Measurements from ENCODE around the gene SCARF1.

Gene SCARF1

DNA sequence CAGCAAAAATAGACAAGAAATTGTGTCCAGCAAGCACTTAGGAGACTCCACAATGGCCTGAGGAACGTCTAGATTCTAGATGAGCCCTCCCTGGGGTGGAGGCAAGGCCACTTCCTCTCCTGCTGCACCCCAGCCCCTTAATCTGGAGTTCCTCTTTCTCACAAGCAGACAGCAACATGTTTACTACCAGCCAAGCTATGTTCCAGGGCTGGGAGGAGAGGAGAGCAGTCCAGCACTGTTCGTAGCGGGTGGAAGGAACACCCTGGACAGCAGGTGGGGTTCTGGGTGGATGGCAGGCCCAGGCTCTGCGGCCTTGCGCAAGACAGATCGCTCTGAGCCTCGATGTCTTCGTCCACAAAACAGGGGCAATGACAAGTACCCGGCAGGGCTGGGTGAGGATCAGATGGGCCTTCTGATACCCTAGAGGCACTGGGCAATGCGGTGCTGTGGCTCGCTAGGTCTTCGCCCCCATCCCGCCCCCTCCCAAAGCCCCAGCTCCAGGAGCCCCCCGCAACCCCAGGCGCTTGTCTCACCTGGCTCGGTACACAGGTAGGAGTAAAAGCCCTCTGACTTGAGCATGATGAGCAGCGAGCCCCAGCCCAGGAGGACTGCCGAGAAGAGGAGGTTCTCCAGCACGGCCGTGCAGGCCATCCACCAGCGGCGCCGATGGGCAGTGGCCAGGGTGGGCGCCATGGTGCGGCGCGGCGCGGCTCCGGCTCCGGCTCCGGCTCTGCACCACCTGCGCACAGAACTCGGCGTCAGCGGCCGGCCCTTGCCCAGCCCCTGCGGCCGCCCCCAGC lies 18.1 kb downstream of the SCARF1 start:
- no peak for DNase-seq

GRCh38 chr17:1626333-1626732 lies 19.2 kb downstream of the SCARF1 start:
- no peak for DNase-seq

GRCh38 chr17:1625581-1625980 lies 20.0 kb downstream of the SCARF1 start:
- DNase-seq: no peak

GRCh38 chr17:1625053-1625452 lies 20.5 kb downstream of the SCARF1 start:
- DNase-seq: no peak

GRCh38 chr17:1624650-1625049 lies 20.9 kb downstream of the SCARF1 start:
- no peak for DNase-seq

DNA sequence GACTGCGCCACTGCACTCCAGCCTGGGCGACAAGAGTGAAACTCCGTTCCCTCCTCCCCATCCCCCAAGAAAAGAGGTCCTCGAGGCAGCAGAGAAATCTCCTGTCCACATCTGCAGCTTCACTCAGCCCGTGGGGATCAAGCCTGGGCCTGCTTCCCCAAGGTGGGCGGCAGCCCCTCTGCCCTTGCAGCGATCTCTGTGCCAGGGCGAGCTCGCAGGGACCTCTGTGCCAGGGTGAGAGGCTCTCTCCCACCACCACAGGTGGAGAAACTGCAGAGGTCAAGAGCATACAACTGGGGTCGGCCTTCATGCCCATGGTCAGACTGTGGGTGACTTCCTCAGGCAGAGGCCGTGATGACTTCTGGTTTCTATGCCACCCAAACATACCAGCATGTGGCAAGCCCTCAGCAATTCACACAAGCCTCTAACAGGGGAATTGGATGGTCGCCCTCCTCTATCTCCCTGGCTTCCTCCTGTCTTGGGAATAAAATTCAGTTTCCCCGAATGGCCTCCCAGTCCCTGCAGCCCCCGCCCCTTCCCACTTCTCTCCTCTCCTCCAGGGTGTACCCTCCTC lies 22.4 kb downstream of the SCARF1 start:
- DNase-seq: no peak

DNA sequence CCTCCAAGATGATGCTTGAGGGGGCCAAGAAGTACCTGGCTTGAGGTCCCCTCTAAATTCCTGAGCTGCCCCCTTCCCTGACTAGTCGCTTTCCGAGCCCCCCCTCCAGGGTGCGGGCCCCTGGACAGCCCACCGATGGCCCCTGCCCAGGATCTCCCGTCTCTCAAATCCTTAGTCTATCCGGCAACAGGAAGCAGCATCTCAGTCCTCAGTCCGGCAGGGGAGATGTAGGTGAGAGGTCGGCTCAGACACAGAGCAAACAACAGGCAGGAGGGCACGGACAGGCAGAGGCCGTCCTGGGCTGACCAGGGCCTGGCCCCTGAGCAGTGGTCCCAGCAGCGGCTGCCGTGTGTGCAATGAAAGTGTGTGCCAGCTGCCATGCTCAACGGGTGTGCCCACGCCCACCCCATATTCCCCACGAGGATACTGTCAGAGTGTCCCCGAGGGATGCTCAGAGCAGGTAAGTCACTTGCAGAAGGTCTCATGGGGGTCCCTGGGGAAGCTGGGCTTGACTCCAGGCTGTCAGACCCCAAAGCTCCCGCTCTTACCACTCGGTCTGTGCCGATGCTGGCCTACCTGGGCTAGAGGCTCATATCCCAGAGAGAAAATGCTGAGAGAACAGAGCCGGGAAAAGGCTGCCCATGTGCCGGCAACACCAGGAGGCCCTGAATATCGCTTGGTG lies 24.1 kb downstream of the SCARF1 start:
- no peak for DNase-seq

DNA sequence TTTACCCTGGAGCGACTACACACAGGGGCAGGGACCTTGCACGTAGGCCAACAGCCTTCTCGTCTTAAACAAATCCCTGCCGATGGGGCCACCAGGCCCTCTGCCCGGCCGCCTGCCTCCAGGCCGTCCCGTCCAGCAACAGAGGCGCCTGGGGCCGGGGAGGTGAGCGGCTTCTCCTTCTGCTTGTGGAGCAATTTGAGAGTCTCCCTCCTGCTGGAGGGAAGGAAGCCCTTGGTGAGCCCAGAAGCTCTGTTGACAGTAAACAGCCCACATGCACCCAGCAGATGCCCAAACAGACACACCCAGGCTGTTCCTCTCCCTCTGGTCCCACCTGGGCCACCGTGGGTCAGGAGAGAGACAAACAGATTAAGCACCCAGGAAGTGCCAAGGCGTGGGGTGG lies 25.0 kb downstream of the SCARF1 start:
- no peak for DNase-seq

DNA sequence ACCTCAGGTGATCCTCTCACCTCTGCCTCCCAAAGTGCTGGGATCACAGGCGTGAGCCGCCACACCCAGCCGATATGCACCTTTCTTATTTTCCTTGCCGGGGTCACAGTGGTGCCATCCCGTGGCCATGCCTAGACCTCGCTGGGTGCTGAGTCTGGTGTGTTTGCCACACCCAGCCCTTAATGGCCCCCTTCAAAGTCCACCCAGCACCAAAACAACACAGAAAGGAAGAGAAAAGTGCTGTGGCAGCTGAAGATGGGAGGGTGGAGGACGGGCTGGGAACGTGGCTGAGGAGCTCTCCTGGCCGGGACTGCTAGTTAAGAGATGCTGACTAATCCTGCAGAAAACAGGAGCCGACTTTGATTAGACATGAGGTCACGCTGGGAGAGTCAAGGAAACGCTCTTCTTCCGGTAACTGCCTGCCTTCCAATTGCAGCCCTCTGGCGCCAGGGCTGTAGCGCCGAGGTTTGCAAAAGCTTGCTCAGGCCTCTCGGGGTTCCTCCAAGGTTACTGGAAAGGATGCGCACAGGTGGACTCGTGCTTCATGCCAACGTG lies 27.8 kb downstream of the SCARF1 start:
- DNase-seq: no peak

GRCh38 chr17:1616101-1616500 lies 29.4 kb downstream of the SCARF1 start:
- DNase-seq: no peak

DNA sequence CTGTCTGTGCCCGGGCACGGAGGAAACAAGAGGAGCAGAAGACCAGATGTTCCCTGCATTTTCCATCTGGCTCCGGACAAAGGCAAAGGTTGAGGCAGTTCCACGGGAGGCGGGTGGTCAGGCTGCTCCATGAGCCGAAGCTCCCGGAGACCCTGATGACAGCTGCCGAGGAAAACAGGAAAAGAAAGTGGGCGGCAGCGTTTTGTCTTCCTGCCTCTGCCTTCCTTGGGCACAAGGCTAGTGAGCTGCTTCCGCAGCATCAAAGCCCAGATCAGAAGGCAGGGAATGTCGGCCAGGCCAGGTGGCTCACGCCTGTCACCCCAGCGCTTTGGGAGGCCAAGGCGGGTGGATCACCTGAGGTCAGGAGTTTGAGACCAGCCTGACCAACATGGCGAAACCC lies 33.1 kb downstream of the SCARF1 start:
- no peak for DNase-seq

DNA sequence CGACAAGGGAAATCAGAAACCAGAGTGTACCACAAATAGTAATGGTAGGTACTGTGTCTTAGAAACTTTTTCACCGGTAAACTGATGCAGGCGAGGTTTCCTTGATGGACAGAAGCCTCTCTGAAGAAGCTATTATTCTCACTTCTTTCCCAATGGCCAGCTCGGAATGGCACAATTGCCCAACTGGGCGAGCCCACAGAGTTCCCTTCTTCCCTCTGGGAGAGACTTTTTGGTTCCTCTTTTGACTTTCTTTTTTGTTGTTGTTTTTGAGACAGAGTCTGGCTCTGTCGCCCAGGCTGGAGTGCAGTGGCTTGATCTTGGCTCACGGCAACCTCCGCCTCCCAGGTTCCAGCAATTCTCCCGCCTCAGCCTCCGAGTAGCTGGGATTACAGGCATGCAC lies 33.8 kb downstream of the SCARF1 start:
- no peak for DNase-seq

DNA sequence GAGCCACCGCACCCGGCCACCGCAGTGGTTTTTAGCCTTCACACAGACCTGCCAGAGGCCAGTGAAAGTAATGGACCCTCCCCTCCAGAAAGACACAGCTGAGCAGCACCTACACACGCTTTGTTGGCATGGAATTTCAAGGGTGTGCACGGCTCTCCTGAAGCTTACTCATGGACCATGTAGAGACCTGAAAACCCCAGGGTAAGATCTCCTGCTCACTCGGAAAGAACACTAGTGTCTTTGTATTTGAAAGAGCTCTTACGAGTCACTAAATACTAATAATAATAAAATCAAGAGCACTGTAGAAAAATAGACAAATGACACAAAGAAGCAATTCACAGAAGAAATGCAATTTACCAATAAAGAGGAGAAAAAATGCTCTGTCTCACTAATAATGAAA lies 36.9 kb downstream of the SCARF1 start:
- no peak for DNase-seq

GRCh38 chr17:1607971-1608320 lies 37.6 kb downstream of the SCARF1 start:
- DNase-seq: no peak

DNA sequence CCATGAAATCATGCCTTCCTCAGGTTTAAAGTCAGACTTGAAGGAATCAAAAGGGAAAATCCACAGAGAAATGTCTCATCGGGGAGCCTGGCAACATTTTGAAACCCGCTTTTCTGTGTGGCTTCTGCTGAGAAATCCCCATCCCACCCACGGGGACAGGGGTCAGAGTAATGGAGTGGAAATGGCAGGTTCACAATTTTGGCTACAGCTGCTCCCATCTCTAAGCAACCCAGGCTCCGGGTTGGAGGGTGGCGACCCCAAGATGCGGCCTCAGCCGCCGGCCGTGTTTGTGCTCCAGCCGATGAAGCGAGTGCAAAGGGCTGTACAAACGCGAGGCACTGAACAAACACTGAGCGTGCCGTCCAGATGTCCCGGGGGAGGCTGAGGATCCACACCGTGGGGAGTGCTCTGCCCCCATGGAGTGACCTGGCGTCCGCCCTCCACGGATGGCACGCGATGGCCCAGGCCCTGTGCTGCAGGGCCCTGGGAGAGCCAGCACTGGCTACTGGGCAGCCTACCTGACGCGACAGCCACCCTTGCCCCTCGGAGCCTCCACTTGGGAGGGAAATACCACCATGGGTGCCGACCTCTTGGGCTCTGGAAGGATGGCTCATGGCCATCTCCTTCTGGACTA lies 39.1 kb downstream of the SCARF1 start:
- no peak for DNase-seq

DNA sequence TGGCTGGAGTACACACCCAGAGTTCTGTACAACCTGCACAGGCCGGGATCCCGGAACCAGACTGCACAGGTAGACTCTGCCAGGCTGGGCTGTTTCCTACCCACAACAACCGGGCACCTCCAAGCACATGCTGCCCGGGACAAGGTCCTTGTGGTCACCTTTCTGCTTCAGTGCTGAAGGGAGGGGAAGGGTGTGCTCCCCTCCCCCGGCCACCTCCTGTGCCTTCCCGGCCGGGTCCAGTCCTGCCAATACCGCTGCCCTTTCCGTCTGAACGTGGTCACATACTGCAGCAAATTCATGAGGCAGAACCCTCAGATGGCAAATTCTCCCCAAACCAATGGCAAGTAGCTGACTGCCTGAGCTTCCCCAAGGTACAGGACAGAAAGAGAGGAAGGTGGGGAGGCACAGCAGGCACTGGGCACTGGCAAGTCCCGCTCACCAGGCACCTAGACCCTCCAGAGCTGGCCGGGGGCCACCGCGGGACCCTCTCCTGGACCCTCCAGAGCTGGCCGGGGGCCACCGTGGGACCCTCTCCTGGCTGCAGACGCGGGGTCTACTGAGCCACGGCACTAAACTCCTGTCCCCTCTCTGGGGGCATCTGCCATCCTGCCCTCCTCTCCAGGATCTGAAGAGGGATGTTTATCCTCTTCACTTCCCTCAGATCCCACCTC lies 39.7 kb downstream of the SCARF1 start:
- DNase-seq: no peak

DNA sequence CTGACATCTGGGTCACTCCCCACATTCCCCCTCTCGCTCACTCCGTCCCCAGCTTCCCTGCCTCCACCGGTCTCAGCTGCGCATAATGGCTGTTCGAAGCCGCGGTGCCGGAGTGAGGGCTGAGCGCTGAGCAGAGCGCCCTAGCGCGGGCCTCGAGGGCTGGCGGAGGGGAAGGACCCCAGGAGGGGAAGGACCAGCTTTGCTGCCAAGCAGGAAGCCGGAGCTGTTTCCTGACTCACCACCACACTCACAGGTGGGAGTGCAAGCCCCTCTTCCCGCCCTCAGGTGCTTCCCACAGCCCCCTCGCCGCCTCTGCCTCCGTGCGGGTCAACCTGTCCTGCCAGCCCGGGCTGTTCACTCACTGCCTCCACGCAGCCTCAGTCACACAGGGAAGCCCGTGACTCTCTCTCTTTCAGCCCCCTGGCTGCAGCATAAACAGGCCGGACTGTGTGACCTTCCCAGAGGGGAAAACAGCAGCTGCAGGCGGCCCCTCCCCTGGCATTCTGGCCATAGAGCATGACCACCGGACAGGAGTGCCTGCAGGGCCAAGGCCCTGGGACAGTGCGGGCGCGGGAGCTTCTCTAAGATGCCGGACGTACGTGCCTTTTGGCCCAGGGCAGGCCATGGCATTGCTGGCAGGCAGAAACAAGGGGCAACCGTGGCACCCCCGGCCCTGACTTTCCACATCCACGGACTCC lies 40.6 kb downstream of the SCARF1 start:
- DNase-seq: no peak

DNA sequence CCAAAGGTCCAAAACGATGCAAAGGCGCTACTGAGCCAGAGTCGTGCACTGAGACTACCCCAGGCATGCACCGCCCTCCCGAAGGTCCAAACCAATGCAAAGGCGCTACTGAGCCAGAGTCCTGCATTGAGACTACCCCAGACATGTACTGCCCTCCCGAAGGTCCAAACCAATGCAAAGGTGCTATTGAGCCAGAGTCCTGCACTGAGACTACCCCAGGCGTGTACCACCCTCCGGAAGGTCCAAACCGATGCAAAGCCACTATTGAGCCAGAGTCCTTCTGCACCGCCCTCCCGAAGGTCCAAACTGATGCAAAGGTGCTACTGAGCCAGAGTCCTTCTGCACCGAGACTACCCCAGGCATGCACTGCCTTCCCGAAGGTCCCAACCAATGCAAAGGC lies 44.0 kb downstream of the SCARF1 start:
- DNase-seq: no peak

DNA sequence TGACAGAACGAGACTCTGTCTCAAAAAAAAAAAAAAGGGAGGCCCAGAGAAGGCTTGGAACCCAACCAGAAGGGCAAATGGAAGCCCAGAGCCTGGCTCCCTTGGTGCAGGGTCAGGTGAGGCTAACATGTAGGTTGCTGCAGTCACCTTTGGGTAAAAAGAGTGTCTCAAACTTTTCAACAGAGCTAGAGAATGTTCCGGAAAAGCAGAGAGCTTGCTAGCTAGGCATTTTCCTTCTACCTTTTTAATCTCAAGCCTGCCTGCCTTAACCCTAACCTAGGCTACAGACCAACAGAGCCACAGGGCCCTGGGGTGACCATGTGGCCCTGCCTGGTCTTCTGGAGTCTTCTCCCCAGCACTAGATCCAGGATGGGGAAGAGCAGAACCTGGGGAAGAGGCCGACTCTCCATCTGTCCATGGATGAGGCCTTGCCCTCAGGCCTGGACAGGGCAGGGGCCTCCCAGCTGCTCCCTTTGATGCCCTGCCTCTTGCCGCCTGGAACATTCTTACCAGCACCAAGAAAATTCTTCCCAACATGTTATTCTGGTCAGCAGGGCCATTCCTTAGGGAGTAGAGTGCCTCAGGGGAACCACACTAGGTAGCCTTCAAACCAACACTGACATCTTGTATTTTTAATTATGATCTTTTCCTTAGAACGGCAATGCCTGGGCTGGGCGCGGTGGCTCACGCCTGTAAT lies 47.0 kb downstream of the SCARF1 start:
- no peak for DNase-seq

- DNase-seq: no peak
These were observed 47.6 kb downstream of the SCARF1 start for GRCh38 chr17:1597861-1598342.

DNA sequence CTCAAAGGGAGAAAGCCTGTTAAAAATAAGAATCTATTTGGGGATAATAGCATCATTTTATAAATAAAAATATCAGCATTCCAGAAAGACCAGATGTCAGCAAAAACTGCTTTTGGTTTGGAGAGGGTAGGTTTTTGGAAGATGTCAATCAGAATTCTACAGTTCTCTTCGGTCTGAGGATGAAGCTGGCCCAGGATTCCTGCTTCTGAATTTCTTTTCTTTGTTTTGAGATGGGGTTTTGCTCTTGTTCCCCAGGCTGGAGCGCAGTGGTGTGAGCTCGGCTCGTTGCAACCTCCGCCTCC lies 52.0 kb downstream of the SCARF1 start:
- no peak for DNase-seq
